GM12875 (cell line): ENCODE data around the gene COX5A.

Source experiments
- H3K4me3 ChIP-seq: one replicate; pipeline ENCODE4 v1.5.1; 2011; ENCODE audit warnings: low read depth, low read length, control low read depth
- TF ChIP-seq, protein P1 (sequence below): IDR thresholded peaks from 2 replicates; pipeline ENCODE4 v1.5.1; 2011; ENCODE audit warnings: low read depth, mild to moderate bottlenecking, control low read depth, inconsistent platforms, low read length, moderate library complexity, borderline replicate concordance; ENCODE audit not compliant: insufficient read depth

The COX5A gene

GRCh38 chr15:74960286-74960685 lies 22.4 kb upstream of the COX5A start:
- TF ChIP-seq, protein P1, sequence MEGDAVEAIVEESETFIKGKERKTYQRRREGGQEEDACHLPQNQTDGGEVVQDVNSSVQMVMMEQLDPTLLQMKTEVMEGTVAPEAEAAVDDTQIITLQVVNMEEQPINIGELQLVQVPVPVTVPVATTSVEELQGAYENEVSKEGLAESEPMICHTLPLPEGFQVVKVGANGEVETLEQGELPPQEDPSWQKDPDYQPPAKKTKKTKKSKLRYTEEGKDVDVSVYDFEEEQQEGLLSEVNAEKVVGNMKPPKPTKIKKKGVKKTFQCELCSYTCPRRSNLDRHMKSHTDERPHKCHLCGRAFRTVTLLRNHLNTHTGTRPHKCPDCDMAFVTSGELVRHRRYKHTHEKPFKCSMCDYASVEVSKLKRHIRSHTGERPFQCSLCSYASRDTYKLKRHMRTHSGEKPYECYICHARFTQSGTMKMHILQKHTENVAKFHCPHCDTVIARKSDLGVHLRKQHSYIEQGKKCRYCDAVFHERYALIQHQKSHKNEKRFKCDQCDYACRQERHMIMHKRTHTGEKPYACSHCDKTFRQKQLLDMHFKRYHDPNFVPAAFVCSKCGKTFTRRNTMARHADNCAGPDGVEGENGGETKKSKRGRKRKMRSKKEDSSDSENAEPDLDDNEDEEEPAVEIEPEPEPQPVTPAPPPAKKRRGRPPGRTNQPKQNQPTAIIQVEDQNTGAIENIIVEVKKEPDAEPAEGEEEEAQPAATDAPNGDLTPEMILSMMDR, result no peak
- no peak overlapping the region for H3K4me3 ChIP-seq

GRCh38 chr15:74959586-74959939 lies 21.7 kb upstream of the COX5A start:
- TF ChIP-seq, protein P1, result no peak
- H3K4me3 ChIP-seq, result no peak overlapping the region

GRCh38 chr15:74958908-74959585 lies 21.2 kb upstream of the COX5A start:
- TF ChIP-seq, protein P1, result no peak
- H3K4me3 ChIP-seq, result no peak overlapping the region

- no peak overlapping the region for H3K4me3 ChIP-seq
- TF ChIP-seq, protein P1, result no peak
Measured at GRCh38 chr15:74958320-74958907, 20.5 kb upstream of the COX5A start.

DNA sequence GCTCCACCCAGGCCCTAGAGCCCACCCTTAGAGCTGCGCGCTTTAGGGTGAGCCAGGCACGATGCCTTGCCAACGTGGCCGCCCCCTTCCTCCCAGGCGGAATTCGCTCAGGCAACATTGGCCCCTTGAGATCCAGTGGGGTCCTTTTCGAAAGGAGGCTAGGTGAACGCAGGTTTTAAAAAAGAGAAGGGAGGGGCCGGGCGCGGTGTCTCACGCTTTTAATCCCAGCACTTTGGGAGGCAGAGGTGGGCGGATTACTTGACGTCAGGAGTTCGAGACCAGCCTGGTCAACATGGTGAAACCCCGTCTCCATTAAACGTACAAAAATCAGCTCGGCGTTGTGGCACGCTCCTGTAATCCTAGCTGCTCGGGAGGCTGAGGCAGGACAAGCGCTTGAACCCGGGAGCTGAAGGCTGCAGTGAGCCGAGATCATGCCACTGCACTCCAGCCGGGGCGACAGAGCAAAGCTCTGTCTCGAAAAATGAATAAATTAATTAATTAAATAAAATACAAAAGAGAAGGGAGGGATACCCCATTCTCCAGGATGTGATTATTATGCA lies 19.7 kb upstream of the COX5A start:
- H3K4me3 ChIP-seq, result no peak overlapping the region
- TF ChIP-seq, protein P1, result no peak

DNA sequence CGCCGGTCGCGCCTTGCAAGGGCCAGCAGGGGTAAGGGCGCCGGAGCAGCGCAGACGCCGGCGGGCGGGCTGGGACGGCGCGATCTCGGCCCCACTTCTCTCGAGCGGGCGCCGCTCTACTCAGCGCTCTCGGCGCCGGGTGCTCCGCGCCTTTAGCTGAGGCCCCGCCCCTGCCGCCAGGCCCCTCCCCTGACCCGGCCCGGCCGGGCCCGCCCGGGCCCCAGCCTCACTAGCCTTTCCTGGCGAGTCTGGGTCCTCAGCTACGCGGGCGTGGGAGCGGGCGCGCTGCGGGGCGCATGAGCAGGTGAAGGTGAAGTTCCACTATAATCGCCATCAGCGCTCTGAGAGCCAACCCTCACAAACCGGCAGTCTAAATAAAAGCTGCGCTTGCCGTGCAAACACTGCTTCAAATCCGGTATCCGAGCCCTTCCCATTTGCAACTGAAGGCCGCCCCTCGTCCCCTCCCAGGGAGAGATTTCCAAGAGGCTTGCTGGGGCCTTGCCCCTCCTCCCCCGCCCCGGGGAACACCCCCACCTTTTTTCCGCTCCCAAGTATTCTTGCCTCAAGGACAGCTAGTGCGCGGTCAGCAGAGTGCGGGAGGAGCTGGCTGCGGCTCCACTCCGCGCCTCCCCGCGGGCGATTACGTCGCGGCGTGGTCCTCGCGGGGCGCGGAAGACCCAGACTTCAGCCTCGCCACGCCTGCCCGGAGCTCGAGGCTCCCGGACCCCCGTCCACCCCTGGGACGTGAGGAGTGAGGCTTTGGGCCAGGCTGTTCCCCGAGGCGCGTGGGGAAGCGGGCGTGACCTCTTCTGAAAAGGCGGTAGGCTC lies 19.0 kb upstream of the COX5A start, which contains the start of gene RPP25:
Gene RPP25, minus strand, starts transcription at position 125 of the 828 bp plus-strand sequence. CDS start 189 bp downstream, outside the sequence.
- H3K4me3 ChIP-seq, result peak within 1 kb of the TSS; percentile 56
- TF ChIP-seq, protein P1, result no peak
